Lower lobe of right lung (tissue), 2 donors: Measurements from ENCODE around the gene ZNF587. TPM values are rescaled to one million over a fixed set of nuclear protein-coding genes. Genes with fewer than 3 reads are reported as not detected.

ENCODE experiments used
- ATAC-seq, 2 donors: fragments of 200-7000 bp; cut with Tn5 transposase; one replicate each; pipeline ENCODE4 v1.9.1; 2020 to 2022; ENCODE audit warnings: mild to moderate bottlenecking in 2 of 2, moderate library complexity in 2 of 2
- DNase-seq: peaks from one replicate; pipeline ENCODE4 v3.0.0-alpha.2; 2020
- H3K27ac ChIP-seq: fragments of 200-600 bp; one replicate; pipeline ENCODE4 v1.8.0; 2022
- H3K27me3 ChIP-seq: fragments of 200-600 bp; one replicate; pipeline ENCODE4 v1.8.0; 2022; ENCODE audit warnings: low read depth
- H3K36me3 ChIP-seq: fragments of 200-600 bp; one replicate; pipeline ENCODE4 v1.8.0; 2022; ENCODE audit warnings: mild to moderate bottlenecking
- H3K4me1 ChIP-seq: fragments of 200-600 bp; one replicate; pipeline ENCODE4 v1.8.0; 2022
- H3K4me3 ChIP-seq: fragments of 200-600 bp; one replicate; pipeline ENCODE4 v1.8.0; 2022; ENCODE audit warnings: mild to moderate bottlenecking
- H3K9me3 ChIP-seq: fragments of 200-600 bp; one replicate; pipeline ENCODE4 v1.8.0; 2022
- intact Hi-C: fragments of 100-400 bp; cut with DNase I; formaldehyde crosslinking; loops from one replicate; pipeline ENCODE4 v1.11.0; 2022
- total RNA-seq: library from RNA; stranded (reverse); fragmentation: NEBNext Ultra II Directional; extraction: Animal tissue kit (Norgen Biotek cat#: 25700); gene quantifications from one replicate; pipeline ENCODE4 v1.2.1, GENCODE V29; 2021
- TF ChIP-seq, protein P1 (sequence below): fragments of 200-600 bp; IDR thresholded peaks from one replicate; pipeline ENCODE4 v1.8.0; 2022; ENCODE audit warnings: antibody characterized with exemption, mild to moderate bottlenecking
- donor health status: DM: no; HTN: yes; CAD: no; lungs with severe emphysema.

ZNF587 gene
- total RNA-seq, 1 donor from 2014 or later, result 25.6 TPM

DNA sequence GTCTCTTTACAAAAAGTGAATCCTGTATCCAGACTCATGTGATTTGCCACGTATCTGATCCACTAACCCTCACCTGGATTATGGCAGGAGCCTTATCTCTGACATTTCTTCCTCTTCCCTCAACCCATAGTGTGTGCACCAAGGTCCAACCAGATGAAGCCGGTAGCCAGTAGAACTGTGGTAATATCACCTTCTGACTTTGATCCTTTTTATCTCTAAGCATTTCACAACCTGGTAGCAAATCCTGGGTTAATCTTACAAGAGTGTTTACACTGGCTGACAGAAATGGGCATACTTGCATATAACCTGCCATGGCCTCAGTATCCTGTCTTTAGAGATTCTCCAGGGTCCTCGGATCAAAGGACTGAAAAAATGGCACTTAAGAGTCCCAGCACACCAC is 64.9 kb downstream of the ZNF587 start:
- peaks cover 15% of the 10 kb centered on the region for H3K4me1 ChIP-seq

More for the DNA sequence above, 64.9 kb downstream of the ZNF587 start:
- no peaks in the 10 kb centered on the region for H3K27me3 ChIP-seq
- intact Hi-C loops, result no loop called here
- no peak overlapping the region for H3K4me3 ChIP-seq
- H3K27ac ChIP-seq, result no peak overlapping the region
- DNase-seq (no peak), ATAC-seq (no peak)
- TF ChIP-seq, protein P1, sequence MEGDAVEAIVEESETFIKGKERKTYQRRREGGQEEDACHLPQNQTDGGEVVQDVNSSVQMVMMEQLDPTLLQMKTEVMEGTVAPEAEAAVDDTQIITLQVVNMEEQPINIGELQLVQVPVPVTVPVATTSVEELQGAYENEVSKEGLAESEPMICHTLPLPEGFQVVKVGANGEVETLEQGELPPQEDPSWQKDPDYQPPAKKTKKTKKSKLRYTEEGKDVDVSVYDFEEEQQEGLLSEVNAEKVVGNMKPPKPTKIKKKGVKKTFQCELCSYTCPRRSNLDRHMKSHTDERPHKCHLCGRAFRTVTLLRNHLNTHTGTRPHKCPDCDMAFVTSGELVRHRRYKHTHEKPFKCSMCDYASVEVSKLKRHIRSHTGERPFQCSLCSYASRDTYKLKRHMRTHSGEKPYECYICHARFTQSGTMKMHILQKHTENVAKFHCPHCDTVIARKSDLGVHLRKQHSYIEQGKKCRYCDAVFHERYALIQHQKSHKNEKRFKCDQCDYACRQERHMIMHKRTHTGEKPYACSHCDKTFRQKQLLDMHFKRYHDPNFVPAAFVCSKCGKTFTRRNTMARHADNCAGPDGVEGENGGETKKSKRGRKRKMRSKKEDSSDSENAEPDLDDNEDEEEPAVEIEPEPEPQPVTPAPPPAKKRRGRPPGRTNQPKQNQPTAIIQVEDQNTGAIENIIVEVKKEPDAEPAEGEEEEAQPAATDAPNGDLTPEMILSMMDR, result no peak
- H3K9me3 ChIP-seq, result peaks cover 14% of the 10 kb centered on the region
- H3K36me3 ChIP-seq, result peaks cover 22% of the 10 kb centered on the region

Other genes with a start within 250 kb of the ZNF587 start
- gene ZNF530, start 250.0 kb upstream of the ZNF587 start, total RNA-seq, result 2.0 TPM
- 17.4 TPM for gene ZNF134, start 235.6 kb upstream of the ZNF587 start, total RNA-seq
- 12.4 TPM for gene ZNF211, start 216.7 kb upstream of the ZNF587 start, total RNA-seq
- 0.24 TPM for gene ZSCAN4, start 180.9 kb upstream of the ZNF587 start, total RNA-seq
- gene ZNF551, start 167.9 kb upstream of the ZNF587 start, total RNA-seq, result 3.9 TPM
- 2.5 TPM for gene ZNF154, start 140.7 kb upstream of the ZNF587 start, total RNA-seq
- 7.3 TPM for gene ZNF671, start 122.2 kb upstream of the ZNF587 start, total RNA-seq
- 16.2 TPM for gene ZNF776, start 103.0 kb upstream of the ZNF587 start, total RNA-seq
- gene ZNF586, start 80.2 kb upstream of the ZNF587 start, total RNA-seq, result 21.8 TPM
- gene ZNF552, start 34.9 kb upstream of the ZNF587 start, total RNA-seq, result 20.0 TPM
- 12.5 TPM for gene ZNF587B, start 19.6 kb upstream of the ZNF587 start, total RNA-seq
- 13.5 TPM for gene ZNF814, start 39.2 kb downstream of the ZNF587 start, total RNA-seq
- 16.2 TPM for gene ZNF417, start 66.7 kb downstream of the ZNF587 start, total RNA-seq
- 5.9 TPM for gene ZNF418, start 85.5 kb downstream of the ZNF587 start, total RNA-seq
- gene ZNF256, start 97.8 kb downstream of the ZNF587 start, total RNA-seq, result 5.9 TPM
- gene C19orf18, start 124.7 kb downstream of the ZNF587 start, total RNA-seq, result 1.0 TPM
- gene ZNF606, start 153.0 kb downstream of the ZNF587 start, total RNA-seq, result 16.1 TPM
- not detected for gene ZSCAN1, start 184.2 kb downstream of the ZNF587 start, total RNA-seq
- 3.6 TPM for gene ZNF135, start 209.4 kb downstream of the ZNF587 start, total RNA-seq
- 44.2 TPM for gene ZSCAN18, start 248.4 kb downstream of the ZNF587 start, total RNA-seq